GM23338 (cell line): ENCODE results near the gene CCDC191. TPM values are rescaled to one million over a fixed set of nuclear protein-coding genes. Genes with fewer than 3 reads are reported as not detected.

Source experiments
- ATAC-seq: fragments of 200-7000 bp; cut with Tn5 transposase; 3 replicates; pipeline ENCODE4 v1.9.1; 2020
- DNase-seq: peaks from one replicate; pipeline ENCODE4 v3.0.0-alpha.2; 2015; ENCODE audit warnings: low spot score
- H2AFZ ChIP-seq: fragments of 200-600 bp; sonication (generic); 2 replicates; pipeline ENCODE4 v1.8.0; 2016; ENCODE audit warnings: antibody characterized with exemption, mild to moderate bottlenecking, moderate library complexity
- H3F3A ChIP-seq: fragments of 200-600 bp; sonication (generic); replicated peaks from 2 replicates; pipeline ENCODE4 v1.8.0; 2017; ENCODE audit warnings: antibody characterized with exemption, mixed run types, low read depth
- H3K27ac ChIP-seq: fragments of 200-600 bp; sonication (generic); 2 replicates; pipeline ENCODE4 v1.6.1; 2016; ENCODE audit warnings: low read depth
- H3K27me3 ChIP-seq: fragments of 200-600 bp; sonication (generic); 2 replicates; pipeline ENCODE4 v1.8.0; 2016; ENCODE audit warnings: mild to moderate bottlenecking, mixed run types, moderate library complexity; ENCODE audit not compliant: insufficient read depth
- H3K36me3 ChIP-seq: fragments of 200-600 bp; sonication (generic); 2 replicates; pipeline ENCODE4 v1.8.0; 2016; ENCODE audit warnings: mild to moderate bottlenecking; ENCODE audit not compliant: insufficient read depth
- H3K4me1 ChIP-seq: fragments of 200-600 bp; sonication (generic); 2 replicates; pipeline ENCODE4 v1.8.0; 2016; ENCODE audit warnings: mild to moderate bottlenecking, moderate library complexity; ENCODE audit not compliant: insufficient read depth
- H3K4me2 ChIP-seq: fragments of 200-600 bp; sonication (generic); 2 replicates; pipeline ENCODE4 v1.7.1; 2017; ENCODE audit warnings: mixed run types
- H3K4me3 ChIP-seq: fragments of 200-600 bp; sonication (generic); 2 replicates; pipeline ENCODE4 v1.6.1; 2016; ENCODE audit warnings: mixed run types
- H3K79me2 ChIP-seq: fragments of 200-600 bp; sonication (generic); replicated peaks from 2 replicates; pipeline ENCODE4 v1.8.0; 2017; ENCODE audit warnings: mild to moderate bottlenecking; ENCODE audit not compliant: insufficient read depth
- H3K9me2 ChIP-seq: fragments of 200-600 bp; sonication (generic); 2 replicates; pipeline ENCODE4 v1.8.0; 2017; ENCODE audit not compliant: insufficient read depth
- H4K20me1 ChIP-seq: fragments of 200-600 bp; sonication (generic); replicated peaks from 2 replicates; pipeline ENCODE4 v1.8.0; 2017; ENCODE audit warnings: mild to moderate bottlenecking; ENCODE audit not compliant: insufficient read depth
- H3K27ac Mint-ChIP-seq: 2 replicates; pipeline ENCODE4 v1.8.0; 2020; ENCODE audit warnings: inconsistent platforms, mild to moderate bottlenecking, moderate library complexity, mixed read lengths
- H3K27me3 Mint-ChIP-seq: 3 replicates; pipeline ENCODE4 v1.8.0; 2022; ENCODE audit warnings: low read depth, mild to moderate bottlenecking, moderate library complexity, mixed read lengths, inconsistent platforms; ENCODE audit not compliant: insufficient read depth, poor library complexity
- H3K36me3 Mint-ChIP-seq: 3 replicates; pipeline ENCODE4 v1.8.0; 2021; ENCODE audit warnings: low read depth, mild to moderate bottlenecking, inconsistent platforms, moderate library complexity, mixed read lengths
- H3K4me1 Mint-ChIP-seq: 3 replicates; pipeline ENCODE4 v1.8.0; 2020; ENCODE audit warnings: mild to moderate bottlenecking, inconsistent platforms, mixed read lengths
- H3K4me3 Mint-ChIP-seq: 3 replicates; pipeline ENCODE4 v1.8.0; 2021; ENCODE audit warnings: moderate library complexity, mild to moderate bottlenecking, inconsistent platforms, mixed read lengths
- H3K9me3 Mint-ChIP-seq: 3 replicates; pipeline ENCODE4 v1.8.0; 2020; ENCODE audit warnings: moderate library complexity, mild to moderate bottlenecking, inconsistent platforms, mixed read lengths
- CREB1 ChIP-seq: fragments of 250-450 bp; sonication (Bioruptor Pico); IDR thresholded peaks from 2 replicates; pipeline ENCODE4 v1.5.0; 2020; ENCODE audit warnings: low read depth, mild to moderate bottlenecking, moderate library complexity
- EZH2 ChIP-seq: fragments of 200-600 bp; sonication (generic); IDR thresholded peaks from one replicate; pipeline ENCODE4 v1.8.0; 2017; ENCODE audit warnings: antibody characterized with exemption, mild to moderate bottlenecking, low read depth; ENCODE audit not compliant: unreplicated experiment
- EZH2phosphoT487 ChIP-seq: fragments of 200-600 bp; sonication (generic); IDR thresholded peaks from one replicate; pipeline ENCODE4 v1.8.1; 2018; ENCODE audit warnings: antibody characterized with exemption; ENCODE audit not compliant: unreplicated experiment
- JUNB ChIP-seq: IDR thresholded peaks from one replicate; pipeline ENCODE4 v1.6.1; 2016; ENCODE audit warnings: antibody characterized with exemption; ENCODE audit not compliant: unreplicated experiment
- NANOG ChIP-seq: IDR thresholded peaks from 2 replicates; pipeline ENCODE4 v1.6.1; 2016; ENCODE audit warnings: antibody characterized with exemption, borderline replicate concordance
- POLR2AphosphoS5 ChIP-seq: IDR thresholded peaks from 2 replicates; pipeline ENCODE4 v1.6.1; 2016; ENCODE audit warnings: antibody characterized with exemption, low read depth
- STAT1 ChIP-seq: IDR thresholded peaks from one replicate; pipeline ENCODE4 v1.6.1; 2016; ENCODE audit warnings: antibody characterized with exemption; ENCODE audit not compliant: unreplicated experiment
- ZNF114 ChIP-seq: fragments of 250-450 bp; sonication (Bioruptor Pico); IDR thresholded peaks from 2 replicates; pipeline ENCODE4 v1.5.0; 2020; ENCODE audit warnings: mild to moderate bottlenecking, moderate library complexity
- ZNF331 ChIP-seq: fragments of 250-450 bp; sonication (Bioruptor Pico); IDR thresholded peaks from 2 replicates; pipeline ENCODE4 v1.5.0; 2020; ENCODE audit warnings: low read depth, mild to moderate bottlenecking, moderate library complexity
- polyA plus RNA-seq: library from polyadenylated mRNA; unstranded; fragments of >200 nt; fragmentation: Nextera tagmentation; extraction: Ambion mirVana; gene quantifications from 2 replicates; pipeline ENCODE4 v1.2.1, GENCODE V29; 2016
- total RNA-seq: library from RNA; depleted of rRNA; stranded (reverse); fragments of >200 nt; shearing (Covaris generic); gene quantifications from 2 replicates; pipeline ENCODE4 v1.2.3, GENCODE V29; 2014
- TF ChIP-seq, protein P1 (sequence below): IDR thresholded peaks from 2 replicates; pipeline ENCODE4 v1.6.1; 2016; ENCODE audit warnings: antibody characterized with exemption
- TF ChIP-seq, protein P2 (sequence below), 2 experiments: fragments of 200-600 bp in 1 of 2; sonication (generic) in 1 of 2; conservative IDR thresholded peaks; 2 replicates each; pipeline versions ENCODE4 v1.5.1 to v1.6.1; 2016 to 2017; ENCODE audit warnings: antibody characterized with exemption in 2 of 2, low read depth in 2 of 2, mild to moderate bottlenecking in 2 of 2, moderate library complexity in 1 of 2
- TF ChIP-seq, protein P3 (sequence below): IDR thresholded peaks from one replicate; pipeline ENCODE4 v1.6.1; 2018; ENCODE audit warnings: antibody characterized with exemption; ENCODE audit not compliant: unreplicated experiment

Gene CCDC191
- total and polyA plus RNA-seq, 2 experiments from 2014 or later: 2.0 to 2.9 TPM

DNA sequence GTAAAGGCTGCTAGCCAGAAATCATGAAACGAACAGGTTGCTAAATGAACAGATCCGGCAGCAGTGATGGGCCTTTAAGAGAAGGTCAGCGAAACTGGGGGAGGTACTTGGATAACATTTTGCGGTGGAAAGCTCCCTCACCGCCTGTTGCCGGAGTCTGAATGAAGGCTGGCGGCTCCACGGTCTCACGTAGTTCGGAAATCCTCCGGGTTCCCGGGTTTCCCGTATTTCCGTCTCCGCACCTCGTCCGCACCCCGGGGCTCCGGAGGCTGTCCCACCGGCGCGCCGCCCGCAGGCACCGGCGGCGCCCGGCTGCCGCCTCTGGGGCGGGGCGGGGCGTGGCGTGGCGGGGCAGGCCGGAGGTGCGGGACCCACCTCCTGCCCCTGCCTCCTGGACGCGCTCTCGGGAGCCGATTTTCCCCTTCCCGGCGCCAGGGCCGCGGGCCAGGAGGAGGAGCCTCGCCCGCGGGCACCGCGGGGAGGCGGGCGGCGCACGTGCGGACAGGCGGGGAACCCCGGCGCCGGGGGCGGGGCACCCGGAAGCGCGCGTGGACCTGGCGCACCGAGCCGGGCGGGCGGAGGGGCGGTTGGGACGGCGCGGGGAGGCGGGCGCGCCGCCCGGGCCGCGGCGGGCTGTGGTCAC, 108.8 kb downstream of the CCDC191 start, which contains the start of gene ZDHHC23:
TSS of gene ZDHHC23 (plus strand) at position 642 of the 643 bp plus-strand sequence. CDS start 790 bp downstream, outside the sequence.
- H3K27ac ChIP-seq: peak within 1 kb of the TSS; percentile 17; the same call in 1 of the 2 replicates
- H3K36me3 ChIP-seq: no peaks in the 10 kb centered on the region
- peaks cover 6% of the 10 kb centered on the region for H3F3A ChIP-seq
- H3K9me2 ChIP-seq: no peaks in the 10 kb centered on the region
- Mint-ChIP-seq H3K27me3 (peaks cover 9% of the 10 kb centered on the region), H3K9me3 (no peaks in the 10 kb centered on the region), H3K4me3 (peak within 1 kb of the TSS; percentile 83), H3K4me1 (peaks cover 20% of the 10 kb centered on the region), H3K36me3 (peaks cover 4% of the 10 kb centered on the region; the same call in 1 of the 3 replicates), H3K27ac (peak within 1 kb of the TSS; percentile 87; the same call in 1 of the 2 replicates)
- DNase-seq (peak; percentile 76), ATAC-seq (peak; percentile 58)
- H3K27me3 ChIP-seq: peaks cover 8% of the 10 kb centered on the region; the same call in 1 of the 2 replicates
- H2AFZ ChIP-seq: peak within 1 kb of the TSS; percentile 92
- H3K79me2 ChIP-seq: 0 out of 2 replicates have a peak, but pooled peaks cover 5% of the 10 kb centered on the region
- TF ChIP-seq ZNF331 (no peak), NANOG (no peak), EZH2 (no peak), JUNB (no peak), POLR2AphosphoS5 (no peak)
- TF ChIP-seq, protein P1, sequence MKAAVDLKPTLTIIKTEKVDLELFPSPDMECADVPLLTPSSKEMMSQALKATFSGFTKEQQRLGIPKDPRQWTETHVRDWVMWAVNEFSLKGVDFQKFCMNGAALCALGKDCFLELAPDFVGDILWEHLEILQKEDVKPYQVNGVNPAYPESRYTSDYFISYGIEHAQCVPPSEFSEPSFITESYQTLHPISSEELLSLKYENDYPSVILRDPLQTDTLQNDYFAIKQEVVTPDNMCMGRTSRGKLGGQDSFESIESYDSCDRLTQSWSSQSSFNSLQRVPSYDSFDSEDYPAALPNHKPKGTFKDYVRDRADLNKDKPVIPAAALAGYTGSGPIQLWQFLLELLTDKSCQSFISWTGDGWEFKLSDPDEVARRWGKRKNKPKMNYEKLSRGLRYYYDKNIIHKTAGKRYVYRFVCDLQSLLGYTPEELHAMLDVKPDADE: no peak
- TF ChIP-seq, protein P2, sequence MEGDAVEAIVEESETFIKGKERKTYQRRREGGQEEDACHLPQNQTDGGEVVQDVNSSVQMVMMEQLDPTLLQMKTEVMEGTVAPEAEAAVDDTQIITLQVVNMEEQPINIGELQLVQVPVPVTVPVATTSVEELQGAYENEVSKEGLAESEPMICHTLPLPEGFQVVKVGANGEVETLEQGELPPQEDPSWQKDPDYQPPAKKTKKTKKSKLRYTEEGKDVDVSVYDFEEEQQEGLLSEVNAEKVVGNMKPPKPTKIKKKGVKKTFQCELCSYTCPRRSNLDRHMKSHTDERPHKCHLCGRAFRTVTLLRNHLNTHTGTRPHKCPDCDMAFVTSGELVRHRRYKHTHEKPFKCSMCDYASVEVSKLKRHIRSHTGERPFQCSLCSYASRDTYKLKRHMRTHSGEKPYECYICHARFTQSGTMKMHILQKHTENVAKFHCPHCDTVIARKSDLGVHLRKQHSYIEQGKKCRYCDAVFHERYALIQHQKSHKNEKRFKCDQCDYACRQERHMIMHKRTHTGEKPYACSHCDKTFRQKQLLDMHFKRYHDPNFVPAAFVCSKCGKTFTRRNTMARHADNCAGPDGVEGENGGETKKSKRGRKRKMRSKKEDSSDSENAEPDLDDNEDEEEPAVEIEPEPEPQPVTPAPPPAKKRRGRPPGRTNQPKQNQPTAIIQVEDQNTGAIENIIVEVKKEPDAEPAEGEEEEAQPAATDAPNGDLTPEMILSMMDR (conservative IDR thresholded peaks at IDR 0.05; ENCODE audit: low read depth in 2 of 2): no peak
- H3K4me3 ChIP-seq: peak within 1 kb of the TSS; percentile 58
- no peaks in the 10 kb centered on the region for H4K20me1 ChIP-seq
- peaks cover 14% of the 10 kb centered on the region for H3K4me1 ChIP-seq
- peak within 1 kb of the TSS; percentile 80 for H3K4me2 ChIP-seq

DNA sequence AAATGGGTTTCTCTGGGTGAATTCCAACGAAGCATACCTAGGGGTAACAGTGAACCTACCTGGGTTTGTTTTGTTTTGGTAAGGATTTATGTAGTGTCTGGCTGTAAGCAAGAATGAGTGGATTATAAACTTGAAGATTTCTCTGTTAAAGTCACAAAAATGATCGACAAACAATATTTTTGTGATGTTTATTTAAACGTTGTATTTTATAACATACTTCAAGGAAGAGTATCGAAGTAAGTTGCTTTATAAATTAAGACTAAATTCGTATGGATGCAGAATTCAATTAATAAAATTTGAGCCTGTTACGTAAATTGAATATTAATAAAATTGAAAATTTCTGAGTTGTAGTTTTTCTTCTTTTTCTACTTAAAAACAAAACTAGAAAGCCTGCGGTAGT, 109.5 kb downstream of the CCDC191 start:
- peak overlapping the region; percentile 79 for H3K4me2 ChIP-seq
- peaks cover 20% of the 10 kb centered on the region for H3K4me1 Mint-ChIP-seq
- H3K27me3 ChIP-seq: peaks cover 8% of the 10 kb centered on the region; the same call in 1 of the 2 replicates
- H3K4me3 Mint-ChIP-seq: peak overlapping the region; percentile 83
- no peaks in the 10 kb centered on the region for H4K20me1 ChIP-seq
- H3K4me3 ChIP-seq: peak overlapping the region; percentile 58
- no peaks in the 10 kb centered on the region for H3K9me3 Mint-ChIP-seq
- ATAC-seq (no peak), DNase-seq (no peak)
- peak overlapping the region; percentile 87; the same call in 1 of the 2 replicates for H3K27ac Mint-ChIP-seq
- peaks cover 14% of the 10 kb centered on the region for H3K4me1 ChIP-seq
- H3K36me3 Mint-ChIP-seq: no peaks in the 10 kb centered on the region
- peaks cover 9% of the 10 kb centered on the region for H3K27me3 Mint-ChIP-seq
- H3K79me2 ChIP-seq: 0 out of 2 replicates have a peak, but pooled peaks cover 5% of the 10 kb centered on the region
- peak overlapping the region; percentile 17; the same call in 1 of the 2 replicates for H3K27ac ChIP-seq
- H3K9me2 ChIP-seq: no peaks in the 10 kb centered on the region
- peak overlapping the region; percentile 92; the same call in 1 of the 2 replicates for H2AFZ ChIP-seq
- peaks cover 6% of the 10 kb centered on the region for H3F3A ChIP-seq
- no peaks in the 10 kb centered on the region for H3K36me3 ChIP-seq
- TF ChIP-seq JUNB: no peak
- TF ChIP-seq, protein P3, sequence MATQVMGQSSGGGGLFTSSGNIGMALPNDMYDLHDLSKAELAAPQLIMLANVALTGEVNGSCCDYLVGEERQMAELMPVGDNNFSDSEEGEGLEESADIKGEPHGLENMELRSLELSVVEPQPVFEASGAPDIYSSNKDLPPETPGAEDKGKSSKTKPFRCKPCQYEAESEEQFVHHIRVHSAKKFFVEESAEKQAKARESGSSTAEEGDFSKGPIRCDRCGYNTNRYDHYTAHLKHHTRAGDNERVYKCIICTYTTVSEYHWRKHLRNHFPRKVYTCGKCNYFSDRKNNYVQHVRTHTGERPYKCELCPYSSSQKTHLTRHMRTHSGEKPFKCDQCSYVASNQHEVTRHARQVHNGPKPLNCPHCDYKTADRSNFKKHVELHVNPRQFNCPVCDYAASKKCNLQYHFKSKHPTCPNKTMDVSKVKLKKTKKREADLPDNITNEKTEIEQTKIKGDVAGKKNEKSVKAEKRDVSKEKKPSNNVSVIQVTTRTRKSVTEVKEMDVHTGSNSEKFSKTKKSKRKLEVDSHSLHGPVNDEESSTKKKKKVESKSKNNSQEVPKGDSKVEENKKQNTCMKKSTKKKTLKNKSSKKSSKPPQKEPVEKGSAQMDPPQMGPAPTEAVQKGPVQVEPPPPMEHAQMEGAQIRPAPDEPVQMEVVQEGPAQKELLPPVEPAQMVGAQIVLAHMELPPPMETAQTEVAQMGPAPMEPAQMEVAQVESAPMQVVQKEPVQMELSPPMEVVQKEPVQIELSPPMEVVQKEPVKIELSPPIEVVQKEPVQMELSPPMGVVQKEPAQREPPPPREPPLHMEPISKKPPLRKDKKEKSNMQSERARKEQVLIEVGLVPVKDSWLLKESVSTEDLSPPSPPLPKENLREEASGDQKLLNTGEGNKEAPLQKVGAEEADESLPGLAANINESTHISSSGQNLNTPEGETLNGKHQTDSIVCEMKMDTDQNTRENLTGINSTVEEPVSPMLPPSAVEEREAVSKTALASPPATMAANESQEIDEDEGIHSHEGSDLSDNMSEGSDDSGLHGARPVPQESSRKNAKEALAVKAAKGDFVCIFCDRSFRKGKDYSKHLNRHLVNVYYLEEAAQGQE: no peak
- no peak for TF ChIP-seq ZNF331
- TF ChIP-seq ZNF114 (CRISPR knock-in tag): no peak
- no peak for TF ChIP-seq EZH2
- no peak for TF ChIP-seq POLR2AphosphoS5
- no peak for TF ChIP-seq NANOG
- TF ChIP-seq STAT1: no peak
- TF ChIP-seq, protein P2 (conservative IDR thresholded peaks at IDR 0.05; ENCODE audit: low read depth in 2 of 2): no peak
- TF ChIP-seq, protein P1: no peak
- TF ChIP-seq EZH2phosphoT487: no peak
- TF ChIP-seq CREB1 (CRISPR knock-in tag): no peak
